SH-SY5Y (cell line): Measurements from ENCODE around the gene ARHGAP18.

ENCODE experiments used
- GATA2 ChIP-seq: IDR thresholded peaks from 2 replicates; pipeline ENCODE4 v1.6.1; 2011; ENCODE audit warnings: mild to moderate bottlenecking, low read depth, low read length
- GATA3 ChIP-seq: IDR thresholded peaks from 2 replicates; pipeline ENCODE4 v1.6.1; 2011; ENCODE audit warnings: low read depth, mild to moderate bottlenecking, low read length, moderate library complexity

DNA sequence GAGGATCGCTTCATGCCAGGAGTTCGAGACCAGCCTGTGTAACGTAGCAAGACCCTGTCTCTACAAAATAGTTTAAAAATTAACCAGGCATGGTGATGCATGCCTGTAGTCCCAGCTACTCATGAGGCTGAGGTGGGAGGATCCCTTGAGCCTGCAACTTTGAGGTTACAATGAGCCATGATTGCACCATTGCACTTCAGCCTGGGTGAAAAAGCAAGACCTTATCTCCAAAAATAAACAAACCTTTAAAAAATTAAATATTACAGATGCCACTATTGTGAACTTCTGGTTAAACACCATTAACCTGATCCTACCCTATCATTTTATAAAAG lies 116.8 kb downstream of the ARHGAP18 start:
- no peak for TF ChIP-seq GATA2
- no peak for TF ChIP-seq GATA3
